DND-41 (cell line): ENCODE results near the gene SRPK2.

Source experiments
- ATAC-seq: fragments of 200-7000 bp; cut with Tn5 transposase; 3 replicates; pipeline ENCODE4 v1.9.1; 2021; ENCODE audit warnings: low read depth; ENCODE audit not compliant: insufficient read depth
- DNase-seq: peaks from one replicate; pipeline ENCODE4 v3.0.0-alpha.2; 2020
- H2AFZ ChIP-seq: 2 replicates; pipeline ENCODE4 v1.6.0; 2012; ENCODE audit warnings: low read depth, low read length
- H3K27ac ChIP-seq: 2 replicates; pipeline ENCODE4 v1.5.1; 2012; ENCODE audit warnings: low read length, inconsistent platforms
- H3K27me3 ChIP-seq: fragments of 200-600 bp; sonication (generic); 2 replicates; pipeline ENCODE4 v1.6.0; 2012; ENCODE audit warnings: low read length, mild to moderate bottlenecking, inconsistent platforms; ENCODE audit not compliant: insufficient read depth, poor library complexity
- H3K36me3 ChIP-seq: 2 replicates; pipeline ENCODE4 v1.5.1; 2012; ENCODE audit warnings: low read length, inconsistent platforms; ENCODE audit not compliant: insufficient read depth
- H3K4me1 ChIP-seq: 2 replicates; pipeline ENCODE4 v1.5.1; 2012; ENCODE audit warnings: mild to moderate bottlenecking, low read length; ENCODE audit not compliant: insufficient read depth
- H3K4me2 ChIP-seq: 2 replicates; pipeline ENCODE4 v1.6.0; 2012; ENCODE audit warnings: mild to moderate bottlenecking, moderate library complexity, low read length, inconsistent platforms; ENCODE audit not compliant: insufficient read depth
- H3K4me3 ChIP-seq, 2 experiments: fragments of 200-600 bp in 1 of 2; shearing (Covaris generic) in 1 of 2; 2 replicates each; pipeline ENCODE4 v1.5.1; 2012 to 2016; ENCODE audit warnings: inconsistent platforms in 2 of 2, low read length in 2 of 2, mild to moderate bottlenecking in 2 of 2, low read depth in 1 of 2, moderate library complexity in 1 of 2
- H3K79me2 ChIP-seq: 2 replicates; pipeline ENCODE4 v1.6.0; 2012; ENCODE audit warnings: low read length, inconsistent platforms; ENCODE audit not compliant: insufficient read depth
- H3K9ac ChIP-seq: 2 replicates; pipeline ENCODE4 v1.6.0; 2012; ENCODE audit warnings: low read depth, mild to moderate bottlenecking, inconsistent platforms, low read length, moderate library complexity
- H3K9me3 ChIP-seq: 2 replicates; pipeline ENCODE4 v1.5.1; 2012; ENCODE audit warnings: low read length, moderate library complexity, mild to moderate bottlenecking, inconsistent platforms; ENCODE audit not compliant: insufficient read depth, severe bottlenecking
- H4K20me1 ChIP-seq: 2 replicates; pipeline ENCODE4 v1.6.0; 2012; ENCODE audit warnings: low read length; ENCODE audit not compliant: insufficient read depth
- EZH2 ChIP-seq: IDR thresholded peaks from 3 replicates; pipeline ENCODE4 v1.6.1; 2012; ENCODE audit warnings: borderline replicate concordance, low read depth, mild to moderate bottlenecking, moderate library complexity, low read length, inconsistent platforms; ENCODE audit not compliant: severe bottlenecking
- TF ChIP-seq, protein P1 (sequence below): IDR thresholded peaks from 2 replicates; pipeline ENCODE4 v1.5.1; 2012; ENCODE audit warnings: borderline replicate concordance, low read length, moderate library complexity, mild to moderate bottlenecking; ENCODE audit not compliant: poor library complexity, severe bottlenecking; ENCODE audit errors: extremely low read depth

The SRPK2 gene

DNA sequence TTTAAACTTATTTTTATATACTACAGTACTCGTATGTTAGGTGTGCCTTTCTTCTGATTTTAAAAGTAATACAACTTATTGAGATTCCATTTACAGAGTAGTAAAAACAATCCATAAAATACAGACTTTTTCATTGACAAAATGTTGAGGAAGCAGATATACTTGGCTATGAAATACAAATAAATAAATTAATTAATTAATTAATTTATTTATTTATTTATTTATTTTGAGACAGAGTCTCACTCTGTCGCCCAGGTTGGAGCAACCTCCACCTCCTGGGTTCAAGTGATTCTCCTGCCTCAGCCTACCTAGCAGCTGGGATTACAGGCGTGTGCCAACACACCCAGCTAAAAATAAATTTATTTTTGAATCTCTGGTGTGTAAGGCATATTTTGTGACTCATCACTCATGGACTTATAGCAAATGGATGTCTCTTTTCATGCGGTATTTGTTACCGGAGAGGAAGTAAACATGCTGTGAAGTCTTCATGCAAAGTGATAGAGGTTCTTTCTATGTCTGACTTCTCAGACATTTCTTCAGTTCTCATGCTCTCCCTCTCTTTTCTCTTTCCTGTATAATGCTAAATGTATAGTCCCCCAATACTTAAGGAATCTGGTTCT is 20.2 kb upstream of the SRPK2 start:
- no peaks in the 10 kb centered on the region for H3K36me3 ChIP-seq
- no peak for DNase-seq

DNA sequence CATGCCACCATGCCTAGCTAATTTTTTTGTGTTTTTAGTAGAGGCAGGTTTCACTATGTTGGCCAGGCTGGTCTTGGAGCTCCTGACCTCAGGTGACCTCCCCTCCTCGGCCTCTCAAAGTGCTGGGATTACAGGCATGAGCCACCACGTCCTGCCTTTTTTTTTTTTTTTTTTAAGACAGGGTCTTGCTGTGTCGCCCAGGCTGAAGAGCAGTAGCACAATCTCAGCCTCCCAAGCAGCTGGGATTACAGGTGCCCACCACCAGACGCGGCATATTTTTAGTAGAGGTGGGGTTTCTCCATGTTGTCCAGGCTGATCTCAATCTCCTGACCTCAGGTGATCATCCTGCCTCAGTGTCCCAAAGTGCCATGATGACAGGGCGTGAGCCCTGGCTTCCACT is 14.4 kb upstream of the SRPK2 start:
- Histone ChIP-seq H3K27ac (no peak overlapping the region), H3K4me1 (no peaks in the 10 kb centered on the region), H2AFZ (no peak overlapping the region), H4K20me1 (no peaks in the 10 kb centered on the region), H3K27me3 (no peaks in the 10 kb centered on the region), H3K79me2 (no peaks in the 10 kb centered on the region), H3K9ac (no peak overlapping the region), H3K4me3 (no peak overlapping the region), H3K4me2 (no peak overlapping the region), H3K9me3 (no peaks in the 10 kb centered on the region), H3K36me3 (no peaks in the 10 kb centered on the region)
- ATAC-seq (no peak), DNase-seq (no peak)
- TF ChIP-seq EZH2: no peak
- TF ChIP-seq, protein P1, sequence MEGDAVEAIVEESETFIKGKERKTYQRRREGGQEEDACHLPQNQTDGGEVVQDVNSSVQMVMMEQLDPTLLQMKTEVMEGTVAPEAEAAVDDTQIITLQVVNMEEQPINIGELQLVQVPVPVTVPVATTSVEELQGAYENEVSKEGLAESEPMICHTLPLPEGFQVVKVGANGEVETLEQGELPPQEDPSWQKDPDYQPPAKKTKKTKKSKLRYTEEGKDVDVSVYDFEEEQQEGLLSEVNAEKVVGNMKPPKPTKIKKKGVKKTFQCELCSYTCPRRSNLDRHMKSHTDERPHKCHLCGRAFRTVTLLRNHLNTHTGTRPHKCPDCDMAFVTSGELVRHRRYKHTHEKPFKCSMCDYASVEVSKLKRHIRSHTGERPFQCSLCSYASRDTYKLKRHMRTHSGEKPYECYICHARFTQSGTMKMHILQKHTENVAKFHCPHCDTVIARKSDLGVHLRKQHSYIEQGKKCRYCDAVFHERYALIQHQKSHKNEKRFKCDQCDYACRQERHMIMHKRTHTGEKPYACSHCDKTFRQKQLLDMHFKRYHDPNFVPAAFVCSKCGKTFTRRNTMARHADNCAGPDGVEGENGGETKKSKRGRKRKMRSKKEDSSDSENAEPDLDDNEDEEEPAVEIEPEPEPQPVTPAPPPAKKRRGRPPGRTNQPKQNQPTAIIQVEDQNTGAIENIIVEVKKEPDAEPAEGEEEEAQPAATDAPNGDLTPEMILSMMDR: no peak

More for the DNA sequence above, 20.2 kb upstream of the SRPK2 start:
- no peaks in the 10 kb centered on the region for H3K27me3 ChIP-seq
- H4K20me1 ChIP-seq: no peaks in the 10 kb centered on the region
- no peak overlapping the region for H3K9ac ChIP-seq
- no peak overlapping the region for H2AFZ ChIP-seq
- no peak for ATAC-seq
- H3K4me3 ChIP-seq: no peak overlapping the region
- H3K9me3 ChIP-seq: no peaks in the 10 kb centered on the region
- no peaks in the 10 kb centered on the region for H3K4me1 ChIP-seq
- no peaks in the 10 kb centered on the region for H3K79me2 ChIP-seq
- no peak overlapping the region for H3K27ac ChIP-seq
- TF ChIP-seq, protein P1: no peak
- TF ChIP-seq EZH2: no peak
- no peak overlapping the region for H3K4me2 ChIP-seq

DNA sequence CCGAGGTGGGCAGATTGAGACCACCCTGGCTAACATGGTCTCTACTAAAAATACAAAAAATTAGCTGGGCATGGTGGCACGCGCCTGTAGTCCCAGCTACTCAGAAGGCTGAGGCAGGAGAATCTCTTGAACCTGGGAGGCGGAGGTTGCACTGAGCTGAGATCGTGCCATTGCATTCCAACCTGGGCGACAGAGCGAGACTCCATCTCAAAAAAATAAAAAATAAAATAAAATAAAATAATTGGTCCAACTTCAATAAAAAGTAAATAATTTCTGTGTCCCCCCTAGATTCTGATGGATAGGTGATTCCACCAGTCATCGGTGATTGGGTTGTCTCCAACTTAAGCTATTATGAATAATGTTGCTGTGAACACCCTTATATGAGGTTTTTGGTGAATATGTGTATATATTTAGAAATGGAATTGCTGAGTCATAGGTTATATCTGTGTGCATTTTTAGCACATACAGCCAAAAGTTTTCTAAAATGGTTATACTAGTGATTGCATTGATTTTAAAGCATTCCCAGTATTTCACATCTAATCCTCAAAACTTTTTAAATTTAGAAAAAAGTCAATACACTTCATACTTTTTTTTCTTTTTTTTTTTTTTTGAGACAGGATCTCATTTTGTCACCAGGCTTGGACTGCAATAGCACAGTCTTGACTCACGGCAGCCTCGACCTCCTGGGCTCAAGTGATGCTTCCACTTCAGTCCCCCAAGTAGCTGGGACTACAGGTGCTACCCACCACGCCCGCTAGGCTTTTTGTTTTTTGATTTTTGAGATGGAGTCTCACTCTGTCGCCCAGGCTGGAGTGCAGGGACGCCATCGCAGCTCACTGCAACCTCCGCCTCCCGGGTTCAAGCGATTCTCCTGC is 13.7 kb upstream of the SRPK2 start:
- no peaks in the 10 kb centered on the region for H3K36me3 ChIP-seq
- no peaks in the 10 kb centered on the region for H3K27me3 ChIP-seq
- H3K27ac ChIP-seq: no peak overlapping the region
- H3K4me3 ChIP-seq: no peak overlapping the region
- no peaks in the 10 kb centered on the region for H4K20me1 ChIP-seq
- H3K4me2 ChIP-seq: no peak overlapping the region
- H3K9ac ChIP-seq: no peak overlapping the region
- H3K79me2 ChIP-seq: no peaks in the 10 kb centered on the region
- H2AFZ ChIP-seq: no peak overlapping the region
- TF ChIP-seq, protein P1: no peak
- TF ChIP-seq EZH2: no peak
- H3K4me1 ChIP-seq: no peaks in the 10 kb centered on the region
- ATAC-seq: no peak
- H3K9me3 ChIP-seq: no peaks in the 10 kb centered on the region
- DNase-seq: no peak
